Neural progenitor cell (in vitro differentiated cells): Measurements from ENCODE around the gene AK4. TPM values are rescaled to one million over a fixed set of nuclear protein-coding genes. Genes with fewer than 3 reads are reported as not detected.

Experiments used
- DNase-seq: peaks from one replicate; pipeline ENCODE4 v3.0.0-alpha.2; 2016; ENCODE audit warnings: low spot score
- H2AFZ ChIP-seq: fragments of 200-600 bp; sonication (generic); replicated peaks from 2 replicates; pipeline ENCODE4 v1.6.1; 2016; ENCODE audit warnings: antibody characterized with exemption
- H3F3A ChIP-seq: fragments of 200-600 bp; sonication (generic); 2 replicates; pipeline ENCODE4 v1.6.1; 2016; ENCODE audit warnings: antibody characterized with exemption, low read depth
- H3K27ac ChIP-seq: fragments of 200-600 bp; sonication (generic); 2 replicates; pipeline ENCODE4 v1.5.1; 2016; ENCODE audit warnings: mild to moderate bottlenecking
- H3K27me3 ChIP-seq: fragments of 200-600 bp; sonication (generic); 2 replicates; pipeline ENCODE4 v1.6.1; 2016; ENCODE audit warnings: mild to moderate bottlenecking, moderate library complexity
- H3K36me3 ChIP-seq: fragments of 200-600 bp; sonication (generic); 2 replicates; pipeline ENCODE4 v1.5.1; 2016
- H3K4me1 ChIP-seq: fragments of 200-600 bp; sonication (generic); 2 replicates; pipeline ENCODE4 v1.6.1; 2016; ENCODE audit warnings: mixed run types
- H3K4me2 ChIP-seq: fragments of 200-600 bp; sonication (generic); 2 replicates; pipeline ENCODE4 v1.6.1; 2016
- H3K4me3 ChIP-seq: fragments of 200-600 bp; sonication (generic); 2 replicates; pipeline ENCODE4 v1.5.1; 2016
- H3K79me2 ChIP-seq: fragments of 200-600 bp; sonication (generic); 2 replicates; pipeline ENCODE4 v1.6.1; 2016; ENCODE audit warnings: low read depth
- H3K9ac ChIP-seq: fragments of 200-600 bp; sonication (generic); 2 replicates; pipeline ENCODE4 v1.6.1; 2016
- H3K9me3 ChIP-seq: fragments of 200-600 bp; sonication (generic); 2 replicates; pipeline ENCODE4 v1.5.1; 2016; ENCODE audit warnings: low read depth
- H4K20me1 ChIP-seq: fragments of 200-600 bp; sonication (generic); 2 replicates; pipeline ENCODE4 v1.6.1; 2016; ENCODE audit warnings: low read depth
- H3K27ac Mint-ChIP-seq: 3 replicates; pipeline ENCODE4 v1.8.0; 2021; ENCODE audit warnings: mixed read lengths
- H3K27me3 Mint-ChIP-seq: 2 replicates; pipeline ENCODE4 v1.8.0; 2022; ENCODE audit warnings: low read depth, mild to moderate bottlenecking, inconsistent platforms, moderate library complexity, mixed read lengths; ENCODE audit not compliant: insufficient read depth
- H3K36me3 Mint-ChIP-seq: 3 replicates; pipeline ENCODE4 v1.8.0; 2021; ENCODE audit warnings: mixed read lengths
- H3K4me1 Mint-ChIP-seq: 3 replicates; pipeline ENCODE4 v1.8.0; 2021; ENCODE audit warnings: mixed read lengths
- H3K4me3 Mint-ChIP-seq: 3 replicates; pipeline ENCODE4 v1.8.0; 2021; ENCODE audit warnings: mild to moderate bottlenecking, moderate library complexity, mixed read lengths
- H3K9me3 Mint-ChIP-seq: 3 replicates; pipeline ENCODE4 v1.8.0; 2020; ENCODE audit warnings: mixed read lengths
- EZH2 ChIP-seq: fragments of 200-600 bp; sonication (generic); IDR thresholded peaks from 2 replicates; pipeline ENCODE4 v1.6.1; 2017; ENCODE audit warnings: antibody characterized with exemption, mild to moderate bottlenecking, moderate library complexity
- EZH2phosphoT487 ChIP-seq: fragments of 200-600 bp; sonication (generic); IDR thresholded peaks from 2 replicates; pipeline ENCODE4 v1.6.1; 2017; ENCODE audit warnings: antibody characterized with exemption
- total RNA-seq: library from RNA; depleted of rRNA; stranded (reverse); fragments of >200 nt; gene quantifications from 2 replicates; pipeline ENCODE4 v1.2.3, GENCODE V29; 2015; ENCODE audit warnings: low replicate concordance
- TF ChIP-seq, protein P1 (sequence below): fragments of 200-600 bp; sonication (generic); IDR thresholded peaks from 2 replicates; pipeline ENCODE4 v1.5.1; 2017; ENCODE audit warnings: antibody characterized with exemption, mild to moderate bottlenecking

Gene AK4
- total RNA-seq, 1 donor from 2014 or later = 31.5 TPM

GRCh38 chr1:65167586-65168242 is 19.7 kb downstream of the AK4 start:
- Mint-ChIP-seq H3K9me3 (peaks cover under 1% of the 10 kb centered on the region), H3K36me3 (peaks cover 9% of the 10 kb centered on the region), H3K4me1 (peaks cover 42% of the 10 kb centered on the region), H3K4me3 (no peak overlapping the region), H3K27ac (peak overlapping the region; percentile 28), H3K27me3 (peaks cover 3% of the 10 kb centered on the region)
- Histone ChIP-seq H3K36me3 (no peaks in the 10 kb centered on the region), H3K4me3 (no peak overlapping the region), H2AFZ (no peak overlapping the region), H3K79me2 (no peaks in the 10 kb centered on the region), H3K9ac (no peak overlapping the region), H3K4me2 (no peak overlapping the region), H3K9me3 (no peaks in the 10 kb centered on the region), H4K20me1 (peaks cover 27% of the 10 kb centered on the region), H3K27me3 (no peaks in the 10 kb centered on the region), H3K27ac (no peak overlapping the region), H3F3A (no peaks in the 10 kb centered on the region), H3K4me1 (peaks cover 4% of the 10 kb centered on the region)
- TF ChIP-seq EZH2phosphoT487 = no peak
- TF ChIP-seq, protein P1, sequence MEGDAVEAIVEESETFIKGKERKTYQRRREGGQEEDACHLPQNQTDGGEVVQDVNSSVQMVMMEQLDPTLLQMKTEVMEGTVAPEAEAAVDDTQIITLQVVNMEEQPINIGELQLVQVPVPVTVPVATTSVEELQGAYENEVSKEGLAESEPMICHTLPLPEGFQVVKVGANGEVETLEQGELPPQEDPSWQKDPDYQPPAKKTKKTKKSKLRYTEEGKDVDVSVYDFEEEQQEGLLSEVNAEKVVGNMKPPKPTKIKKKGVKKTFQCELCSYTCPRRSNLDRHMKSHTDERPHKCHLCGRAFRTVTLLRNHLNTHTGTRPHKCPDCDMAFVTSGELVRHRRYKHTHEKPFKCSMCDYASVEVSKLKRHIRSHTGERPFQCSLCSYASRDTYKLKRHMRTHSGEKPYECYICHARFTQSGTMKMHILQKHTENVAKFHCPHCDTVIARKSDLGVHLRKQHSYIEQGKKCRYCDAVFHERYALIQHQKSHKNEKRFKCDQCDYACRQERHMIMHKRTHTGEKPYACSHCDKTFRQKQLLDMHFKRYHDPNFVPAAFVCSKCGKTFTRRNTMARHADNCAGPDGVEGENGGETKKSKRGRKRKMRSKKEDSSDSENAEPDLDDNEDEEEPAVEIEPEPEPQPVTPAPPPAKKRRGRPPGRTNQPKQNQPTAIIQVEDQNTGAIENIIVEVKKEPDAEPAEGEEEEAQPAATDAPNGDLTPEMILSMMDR = no peak
- TF ChIP-seq EZH2 = no peak
- DNase-seq = no peak

- Histone ChIP-seq H3F3A (no peaks in the 10 kb centered on the region), H3K79me2 (no peaks in the 10 kb centered on the region), H4K20me1 (peaks cover 27% of the 10 kb centered on the region), H3K4me3 (no peak overlapping the region), H3K4me2 (no peak overlapping the region), H3K27ac (no peak overlapping the region), H3K36me3 (no peaks in the 10 kb centered on the region), H3K4me1 (peaks cover 4% of the 10 kb centered on the region), H3K9ac (no peak overlapping the region), H2AFZ (no peak overlapping the region), H3K9me3 (no peaks in the 10 kb centered on the region), H3K27me3 (no peaks in the 10 kb centered on the region)
- Mint-ChIP-seq H3K9me3 (no peaks in the 10 kb centered on the region), H3K4me3 (no peak overlapping the region), H3K36me3 (peaks cover 2% of the 10 kb centered on the region), H3K4me1 (peaks cover 43% of the 10 kb centered on the region), H3K27ac (no peak overlapping the region), H3K27me3 (peaks cover 6% of the 10 kb centered on the region)
- DNase-seq = no peak
- TF ChIP-seq, protein P1 = no peak
- TF ChIP-seq EZH2 (no peak), EZH2phosphoT487 (no peak)
These were observed 20.9 kb downstream of the AK4 start for GRCh38 chr1:65168867-65169266.

GRCh38 chr1:65170511-65171142 is 22.6 kb downstream of the AK4 start:
- H4K20me1 ChIP-seq = peaks cover 21% of the 10 kb centered on the region
- H3F3A ChIP-seq = no peaks in the 10 kb centered on the region
- no peak for DNase-seq
- no peak overlapping the region for H3K4me2 ChIP-seq
- no peak for TF ChIP-seq EZH2
- TF ChIP-seq, protein P1 = no peak
- TF ChIP-seq EZH2phosphoT487 = no peak
- peaks cover 15% of the 10 kb centered on the region for H3K4me1 ChIP-seq
- Mint-ChIP-seq H3K4me3 (no peak overlapping the region), H3K9me3 (no peaks in the 10 kb centered on the region), H3K4me1 (peaks cover 50% of the 10 kb centered on the region), H3K27me3 (peaks cover 6% of the 10 kb centered on the region), H3K36me3 (peaks cover 2% of the 10 kb centered on the region), H3K27ac (peak overlapping the region; percentile 47)
- H3K27me3 ChIP-seq = no peaks in the 10 kb centered on the region
- no peak overlapping the region for H2AFZ ChIP-seq
- H3K36me3 ChIP-seq = no peaks in the 10 kb centered on the region
- no peak overlapping the region for H3K27ac ChIP-seq
- H3K79me2 ChIP-seq = no peaks in the 10 kb centered on the region
- no peaks in the 10 kb centered on the region for H3K9me3 ChIP-seq
- no peak overlapping the region for H3K4me3 ChIP-seq
- no peak overlapping the region for H3K9ac ChIP-seq
